T-helper 22 cell (primary cell): Measurements from ENCODE around the gene QSOX2.

ENCODE experiments used
- DNase-seq: peaks from one replicate; pipeline ENCODE4 v3.0.0-alpha.2; 2020; ENCODE audit warnings: low read depth

The QSOX2 gene

GRCh38 chr9:136264441-136265405 is 19.1 kb upstream of the QSOX2 start:
- no peak for DNase-seq

GRCh38 chr9:136264031-136264430 is 18.4 kb upstream of the QSOX2 start:
- DNase-seq, result no peak

DNA sequence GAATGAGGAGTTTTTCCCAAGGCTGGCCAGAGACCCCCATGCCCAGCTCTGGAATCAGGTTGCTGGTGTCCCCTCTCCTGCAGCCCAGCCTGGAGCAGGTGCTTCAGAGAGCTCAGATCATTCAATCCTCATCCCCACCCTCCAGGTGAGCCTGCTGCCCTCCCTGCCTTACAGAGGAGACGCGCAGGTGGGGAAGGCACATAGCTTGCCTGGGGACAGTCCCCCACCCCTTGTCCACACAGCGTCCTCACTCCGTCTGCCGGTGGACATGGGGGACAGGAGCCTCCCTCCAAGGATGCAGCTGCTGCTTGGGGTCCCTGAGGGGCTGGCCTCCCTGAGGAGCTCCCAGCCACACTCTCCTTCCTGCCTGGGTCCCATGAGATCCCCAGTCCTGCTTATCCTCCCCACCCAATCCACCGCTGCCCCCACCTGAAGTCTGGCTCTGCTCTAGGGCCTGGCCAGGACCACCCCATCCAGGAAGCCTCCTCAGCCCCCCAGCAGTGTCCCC is 17.1 kb upstream of the QSOX2 start:
- no peak for DNase-seq

- no peak for DNase-seq
Observed at GRCh38 chr9:136261686-136262430, 16.2 kb upstream of the QSOX2 start.

DNA sequence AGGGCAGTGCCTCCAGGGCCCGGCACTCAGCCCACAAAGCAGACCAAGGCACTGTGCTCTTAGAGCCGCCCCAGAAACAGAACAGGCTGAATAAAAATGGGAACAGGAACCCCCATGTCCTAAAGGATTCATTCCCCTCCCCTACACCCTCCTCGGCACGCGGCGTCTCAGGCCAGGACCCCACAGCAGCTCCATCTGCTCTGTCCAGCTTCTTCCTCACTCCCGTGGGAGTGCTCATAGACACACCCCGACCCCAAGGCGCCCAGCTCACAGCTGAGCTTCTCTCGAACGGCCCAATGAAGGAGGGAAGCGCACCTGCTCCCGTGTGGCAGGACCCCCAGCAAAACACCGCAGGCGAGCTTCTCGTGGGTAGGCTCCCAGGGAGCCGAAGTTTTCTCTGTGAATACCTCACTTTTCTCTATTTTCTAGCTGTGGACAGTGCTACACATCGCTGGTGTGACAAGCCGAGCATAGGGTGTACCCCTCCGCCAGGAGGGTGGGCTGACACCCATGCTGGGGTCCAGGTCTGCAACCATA is 15.4 kb upstream of the QSOX2 start:
- DNase-seq, result no peak

DNA sequence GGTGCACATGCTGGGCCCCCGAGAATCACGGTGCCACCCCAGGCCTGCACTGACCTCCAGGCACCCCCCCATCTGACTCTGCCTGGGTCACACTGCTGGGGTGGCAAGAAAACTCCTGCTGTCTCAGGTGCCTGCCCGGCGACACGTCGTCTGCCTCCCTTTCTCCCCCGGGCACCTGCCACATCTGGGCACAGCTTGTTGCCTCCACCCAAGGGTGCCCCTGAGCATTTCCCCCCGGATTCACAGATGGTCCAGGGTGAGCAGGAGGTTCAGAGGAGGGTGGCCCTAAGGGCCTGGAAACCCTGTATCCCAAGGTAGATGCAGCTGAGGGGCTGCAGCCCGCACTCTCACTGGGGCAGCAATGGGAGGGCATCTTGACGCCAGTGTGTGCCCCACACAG is 14.9 kb upstream of the QSOX2 start:
- no peak for DNase-seq

DNA sequence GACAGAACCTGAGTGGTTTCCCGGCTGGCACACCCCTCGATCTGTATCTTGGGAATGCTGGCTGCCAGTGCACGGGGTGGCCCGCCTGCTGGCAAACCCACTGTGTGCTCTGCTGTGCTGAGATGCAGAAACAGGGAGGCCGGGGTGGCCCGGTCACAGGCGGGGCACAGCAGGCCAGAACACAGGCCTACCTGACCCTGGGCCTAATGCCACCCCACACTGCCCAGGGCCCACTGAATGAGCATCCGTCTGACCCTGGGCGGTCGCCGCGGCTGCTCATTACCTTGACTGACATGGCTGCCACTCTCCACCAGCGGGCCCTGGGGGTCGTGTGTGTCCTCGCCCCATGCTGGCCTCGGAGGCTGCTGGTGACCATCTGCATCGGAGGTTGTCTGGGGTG is 14.2 kb upstream of the QSOX2 start:
- no peak for DNase-seq

DNA sequence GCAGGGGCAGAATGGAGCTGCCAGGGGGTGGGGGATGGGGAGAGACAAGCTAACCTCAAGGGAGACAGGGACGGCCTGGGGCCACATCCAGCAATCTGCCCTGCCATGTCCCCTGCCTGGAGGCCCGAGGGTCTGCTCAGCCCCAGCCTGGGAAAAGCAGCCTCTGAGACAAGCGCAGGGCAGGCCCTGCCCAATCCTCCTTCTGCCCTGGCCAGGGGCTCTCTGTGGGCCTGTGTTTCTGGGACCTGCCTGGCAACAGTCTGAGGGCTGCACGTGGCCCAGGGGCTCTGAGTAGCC is 13.9 kb upstream of the QSOX2 start:
- no peak for DNase-seq

DNA sequence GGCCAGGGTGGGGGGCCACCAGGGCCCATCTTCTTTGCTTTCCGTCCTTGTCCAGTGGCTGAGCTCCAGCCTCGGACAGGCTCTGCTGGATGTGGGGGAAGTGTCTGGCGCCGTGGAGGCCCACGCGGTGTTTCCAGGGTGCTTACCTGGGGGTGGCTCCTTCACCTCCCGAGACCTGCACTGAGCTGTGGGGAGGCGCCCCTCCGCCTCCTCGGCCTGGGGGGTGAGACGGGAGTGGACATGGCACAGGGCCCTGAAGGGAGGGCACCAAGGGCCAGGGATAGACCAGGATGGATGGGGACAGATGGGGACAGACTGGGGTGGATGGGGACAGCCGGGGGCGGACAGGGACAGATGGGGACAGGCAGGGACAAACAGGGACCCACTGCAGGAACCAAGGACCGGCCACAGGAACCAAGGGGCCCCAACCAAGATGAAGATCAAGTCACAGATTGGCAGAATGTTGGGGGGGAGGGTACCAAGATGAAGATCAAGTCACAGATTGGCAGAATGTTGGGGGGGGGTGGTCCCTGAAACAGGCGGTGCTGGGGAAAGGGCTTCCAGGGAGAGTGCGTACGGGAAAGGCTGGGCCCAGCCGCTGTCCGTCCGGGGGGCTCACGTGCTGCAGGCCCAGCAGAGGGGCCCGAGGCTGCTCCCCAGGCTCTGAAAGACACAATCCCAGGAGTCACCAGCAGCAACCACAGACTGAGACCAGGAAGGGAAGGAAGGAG is 13.3 kb upstream of the QSOX2 start:
- DNase-seq, result no peak

GRCh38 chr9:136258299-136258625 is 12.7 kb upstream of the QSOX2 start:
- no peak for DNase-seq

DNA sequence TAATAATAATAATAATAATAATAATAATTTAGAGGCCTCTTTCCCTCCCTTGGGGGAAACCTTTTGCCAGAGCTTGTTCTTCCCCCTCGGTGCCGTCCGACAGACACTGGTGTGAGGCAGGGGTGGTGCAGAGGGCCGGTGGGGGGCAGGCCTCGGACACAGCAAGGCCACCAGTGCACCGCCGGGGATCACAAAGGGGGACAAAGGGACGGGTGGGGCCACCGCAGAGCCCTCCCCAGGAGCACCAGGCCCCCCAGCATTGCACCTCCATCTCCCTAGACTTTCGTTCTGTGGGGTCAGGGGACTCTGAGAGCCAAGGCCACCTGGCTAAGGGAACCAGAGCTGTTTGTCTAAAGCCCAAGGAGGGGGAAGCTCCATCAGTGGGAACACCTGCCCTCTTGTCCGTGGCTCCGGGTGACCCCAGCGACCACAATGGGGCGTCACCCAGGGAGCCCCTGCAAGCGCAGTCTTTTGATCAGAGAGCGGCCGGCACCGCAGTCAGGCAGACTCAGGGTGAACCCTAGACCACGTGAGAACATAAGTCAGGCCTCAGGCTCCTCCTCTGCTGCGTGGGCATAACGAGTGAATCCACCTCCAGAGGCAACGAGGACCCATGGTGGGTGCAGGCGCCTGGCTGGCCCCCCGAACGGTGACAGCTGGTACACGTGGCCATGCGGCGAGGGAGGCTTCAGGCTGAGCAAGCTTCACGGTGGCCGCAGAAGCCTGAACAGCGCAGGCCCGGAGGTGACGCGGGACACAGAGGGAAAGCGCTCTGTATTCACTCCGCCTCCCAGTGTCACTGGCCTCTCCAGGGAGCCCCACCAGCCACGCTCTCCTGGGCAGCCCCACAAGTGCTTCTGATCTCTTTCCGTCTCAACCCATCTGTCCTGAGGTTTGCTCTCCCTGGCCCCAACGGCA is 12.0 kb upstream of the QSOX2 start:
- no peak for DNase-seq

- DNase-seq, result no peak
Observed at GRCh38 chr9:136255896-136256890, 10.6 kb upstream of the QSOX2 start.

DNA sequence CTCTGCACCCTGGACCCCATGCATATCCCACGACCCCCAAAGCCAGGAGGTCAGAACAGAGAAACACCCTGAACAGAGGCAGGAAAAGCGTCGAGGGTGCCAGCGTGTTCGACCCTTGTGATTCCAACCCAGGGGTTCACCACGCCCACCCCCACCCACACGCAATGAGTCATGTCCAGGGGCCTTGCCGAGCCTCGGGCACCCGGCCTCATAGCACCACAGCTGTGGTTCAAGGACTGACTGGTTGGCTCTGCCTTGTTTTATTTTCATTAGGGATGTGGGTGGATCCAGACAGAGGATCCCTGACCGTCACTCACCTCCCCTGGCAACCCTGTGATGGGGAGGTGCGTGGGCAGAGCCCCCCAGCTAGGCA is 9.5 kb upstream of the QSOX2 start:
- no peak for DNase-seq

DNA sequence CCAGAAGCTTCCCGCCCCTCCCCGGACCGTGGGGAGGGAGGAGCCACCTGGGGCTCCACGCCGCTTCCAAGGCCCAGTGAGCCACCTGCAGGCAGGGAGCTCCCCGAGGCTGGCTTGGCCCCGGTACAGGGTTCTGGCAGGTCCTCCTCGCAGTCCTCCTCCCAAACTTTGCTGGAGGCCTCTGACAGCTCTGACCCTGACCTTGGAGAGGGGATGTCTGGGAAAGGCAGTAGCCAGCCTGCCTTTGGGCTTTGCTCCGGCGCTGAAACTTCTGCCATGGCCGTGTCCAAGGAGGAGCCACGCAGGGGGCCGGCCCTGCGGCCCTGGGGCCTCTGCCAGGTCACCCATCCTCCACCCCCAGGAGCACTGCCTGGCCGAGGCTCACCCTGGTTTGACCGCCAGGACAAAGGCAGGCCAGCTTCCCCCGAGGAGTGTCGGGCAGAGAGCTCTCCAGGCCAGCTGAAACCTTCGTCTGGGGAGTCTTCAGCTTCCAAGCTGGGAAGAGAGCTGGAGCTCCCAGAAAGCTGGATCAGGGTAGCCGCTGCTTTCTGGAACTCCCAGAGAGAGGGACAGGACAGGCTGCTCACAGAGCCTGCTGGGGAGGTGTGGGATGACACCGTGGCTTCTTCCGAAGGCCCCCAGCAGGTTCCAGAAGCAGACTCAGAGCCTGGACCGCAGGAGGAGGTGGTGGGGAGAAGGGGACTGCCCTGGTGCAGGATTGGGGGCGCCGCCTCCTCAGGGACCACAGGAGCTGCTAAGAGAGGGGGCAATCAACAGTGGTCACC is 9.0 kb upstream of the QSOX2 start:
- no peak for DNase-seq

DNA sequence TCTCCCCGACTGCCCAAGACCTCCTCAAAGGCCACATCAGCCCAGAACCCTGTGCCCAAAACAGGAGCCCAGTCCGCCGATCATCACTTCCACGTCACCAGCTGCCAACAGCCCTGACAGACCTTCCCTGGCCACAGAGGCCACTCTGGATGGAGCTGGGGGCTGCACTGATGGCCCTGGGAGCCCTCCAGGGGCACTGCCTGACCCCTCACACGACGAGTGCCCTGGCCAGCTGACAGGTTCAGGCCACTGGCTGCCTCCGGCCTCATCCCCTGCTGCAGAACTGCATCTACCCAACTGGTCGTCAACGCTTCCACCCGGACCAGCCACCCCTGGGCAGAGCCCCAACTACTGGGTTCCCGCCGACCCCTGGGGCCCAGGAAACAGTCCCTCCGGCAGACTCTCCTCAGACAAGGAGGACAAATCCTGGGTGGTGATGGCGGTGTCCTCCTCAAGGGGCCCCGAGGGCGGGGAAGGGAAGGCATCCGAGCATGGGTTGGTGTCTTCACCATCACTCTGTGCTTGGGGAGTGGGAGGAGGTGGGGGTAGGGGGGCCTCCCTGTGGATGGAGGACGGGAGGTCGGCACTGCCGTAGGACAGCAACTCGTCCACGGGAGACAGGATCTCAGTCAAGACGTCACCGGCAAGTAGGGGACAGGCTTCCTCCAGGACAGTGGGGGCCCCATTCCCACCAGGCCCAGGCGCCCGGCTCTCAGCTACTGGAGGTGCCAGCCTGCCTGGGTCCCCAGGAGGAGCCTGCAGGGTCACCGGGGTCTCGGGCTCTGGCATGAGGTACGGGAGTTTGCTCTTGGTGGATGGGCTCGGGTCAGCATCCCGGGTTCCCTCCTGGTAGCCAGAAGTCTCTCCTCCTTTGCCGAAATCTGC is 7.9 kb upstream of the QSOX2 start:
- no peak for DNase-seq

GRCh38 chr9:136252846-136253245 is 7.2 kb upstream of the QSOX2 start:
- no peak for DNase-seq

GRCh38 chr9:136252281-136252680 is 6.7 kb upstream of the QSOX2 start:
- no peak for DNase-seq
